ENCODE measurements around the gene POPDC3. TPM values are rescaled to one million over a fixed set of nuclear protein-coding genes. Genes with fewer than 3 reads are reported as not detected.

POPDC3 gene
- total RNA-seq, 1 donor from 2014 or later = 9.7 TPM

Other genes with a start within 250 kb of the POPDC3 start
- 0.06 TPM in 1 of 2 replicates, not detected in the other for gene LIN28B, start 222.9 kb downstream of the POPDC3 start, total RNA-seq
- gene PREP, start 223.1 kb upstream of the POPDC3 start, total RNA-seq = 23.3 and 27.8 TPM in 2 replicates

All from glomerular endothelial cell (primary cell).